Stimulated activated CD4-positive, alpha-beta T cell treated with anti-CD3 and anti-CD28 coated beads, TNF-alpha, amount 100 ng/mL, for 1 hour (primary cell): ENCODE data around the gene OR6Y1.

Experiments used
- DNase-seq, 3 donors: peaks; one replicate each; pipeline ENCODE4 v3.0.0-alpha.2; 2020; ENCODE audit warnings: low read depth in 3 of 3, low spot score in 1 of 3

Gene OR6Y1, protein sequence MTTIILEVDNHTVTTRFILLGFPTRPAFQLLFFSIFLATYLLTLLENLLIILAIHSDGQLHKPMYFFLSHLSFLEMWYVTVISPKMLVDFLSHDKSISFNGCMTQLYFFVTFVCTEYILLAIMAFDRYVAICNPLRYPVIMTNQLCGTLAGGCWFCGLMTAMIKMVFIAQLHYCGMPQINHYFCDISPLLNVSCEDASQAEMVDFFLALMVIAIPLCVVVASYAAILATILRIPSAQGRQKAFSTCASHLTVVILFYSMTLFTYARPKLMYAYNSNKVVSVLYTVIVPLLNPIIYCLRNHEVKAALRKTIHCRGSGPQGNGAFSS

DNA sequence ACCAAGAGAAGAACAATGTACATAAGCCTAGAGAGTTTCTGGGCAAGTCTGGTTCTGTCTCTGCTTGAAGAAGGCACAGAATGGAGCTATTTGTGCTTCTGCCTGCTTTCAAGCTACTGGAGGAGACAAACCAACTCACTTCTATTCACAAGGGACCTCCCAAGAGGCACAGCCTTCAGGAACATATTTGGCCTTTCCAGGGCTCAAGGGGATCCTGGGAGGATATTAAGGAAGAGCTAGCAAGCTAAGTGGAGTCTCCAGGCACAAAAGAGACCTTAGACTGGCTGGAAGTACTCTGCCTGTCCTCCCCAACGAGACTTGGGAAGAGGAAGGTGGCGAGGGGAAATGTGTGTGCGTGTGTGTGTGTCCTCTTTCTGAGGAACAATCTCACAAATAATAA, at the start of gene OR6Y1:
Gene OR6Y1 (minus strand): TSS at position 54 of the 400 bp plus-strand sequence. CDS start 6,300 bp downstream, outside the sequence.
- DNase-seq = no peak

DNA sequence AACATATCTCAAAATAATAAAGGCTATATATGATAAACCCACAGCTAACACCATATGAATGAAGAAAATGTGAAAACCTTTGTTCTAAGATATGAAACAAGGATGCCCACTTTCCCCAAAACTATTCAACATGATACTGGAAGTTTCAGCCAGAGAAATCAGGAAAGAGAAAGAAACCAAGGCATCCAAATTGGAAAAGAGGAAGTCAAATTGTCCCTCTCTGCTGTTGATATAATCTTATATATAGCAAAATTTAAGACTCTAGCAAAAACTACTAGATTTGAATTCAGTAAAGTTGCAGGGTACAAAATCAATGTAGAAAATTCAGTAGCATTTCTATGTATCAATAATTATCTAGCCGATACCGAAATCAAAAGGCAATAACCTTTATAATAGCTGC, 46.5 kb upstream of the OR6Y1 start:
- no peak for DNase-seq

DNA sequence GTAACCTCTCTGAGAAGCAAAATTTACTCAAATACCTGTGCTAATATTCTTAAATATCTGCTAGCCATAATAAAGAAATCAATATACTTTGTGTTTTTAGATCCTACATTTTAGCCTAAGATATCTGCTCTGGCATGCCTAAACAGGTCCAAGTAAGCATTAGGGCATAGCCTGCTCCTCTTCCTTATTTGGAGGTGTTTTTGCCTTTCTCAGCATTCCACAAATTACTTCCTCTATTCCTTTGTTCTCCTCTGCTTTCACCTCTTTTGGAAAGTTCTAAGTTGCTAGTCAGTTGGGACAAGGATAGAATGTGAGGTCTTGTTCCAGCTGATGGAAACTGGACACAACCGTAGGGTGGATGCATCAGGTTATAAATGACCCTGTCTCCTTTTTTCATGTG, 32.7 kb upstream of the OR6Y1 start:
- no peak for DNase-seq

DNA sequence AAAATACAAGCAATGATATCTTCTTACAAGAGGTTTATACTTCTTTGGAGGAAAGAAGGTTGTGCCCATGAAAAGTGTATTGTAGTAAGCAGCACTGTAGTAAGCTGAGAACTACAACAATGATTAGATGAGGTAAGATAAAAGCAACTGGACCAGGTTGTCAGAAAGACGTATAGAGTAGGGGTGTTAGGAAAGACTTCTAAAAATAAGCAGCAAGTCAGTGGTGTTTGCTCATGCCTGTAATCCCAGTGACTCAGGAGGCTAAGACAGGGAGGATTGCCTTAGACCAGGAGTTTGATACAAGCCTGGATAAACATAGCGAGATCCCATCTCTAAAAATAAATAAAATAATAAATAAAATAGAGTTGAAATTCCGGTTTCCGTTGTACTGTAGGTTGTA, 29.8 kb upstream of the OR6Y1 start:
- no peak for DNase-seq

DNA sequence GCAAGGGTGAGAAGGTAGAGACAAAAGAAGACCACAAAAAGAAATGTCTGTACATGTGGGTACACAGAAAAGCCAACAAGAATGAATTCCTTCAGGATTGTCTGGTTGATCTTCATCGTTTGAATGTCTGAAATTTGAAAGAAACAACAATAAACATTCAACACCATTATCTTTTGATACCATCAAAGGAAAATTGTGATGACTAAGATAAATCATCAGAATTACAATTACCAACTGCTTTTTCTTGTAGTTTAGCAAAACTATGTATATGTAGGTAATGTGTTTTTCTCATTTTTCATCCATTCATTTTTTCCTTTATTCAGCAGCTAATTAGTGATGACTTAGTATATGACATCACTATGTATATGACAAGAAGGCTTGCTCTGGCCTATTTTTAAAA, 25.5 kb upstream of the OR6Y1 start, which contains the start of gene OR10X1:
Gene OR10X1 (minus strand): TSS at position 167 of the 400 bp plus-strand sequence. CDS start 0 bp downstream, at position 167.
- no peak for DNase-seq

DNA sequence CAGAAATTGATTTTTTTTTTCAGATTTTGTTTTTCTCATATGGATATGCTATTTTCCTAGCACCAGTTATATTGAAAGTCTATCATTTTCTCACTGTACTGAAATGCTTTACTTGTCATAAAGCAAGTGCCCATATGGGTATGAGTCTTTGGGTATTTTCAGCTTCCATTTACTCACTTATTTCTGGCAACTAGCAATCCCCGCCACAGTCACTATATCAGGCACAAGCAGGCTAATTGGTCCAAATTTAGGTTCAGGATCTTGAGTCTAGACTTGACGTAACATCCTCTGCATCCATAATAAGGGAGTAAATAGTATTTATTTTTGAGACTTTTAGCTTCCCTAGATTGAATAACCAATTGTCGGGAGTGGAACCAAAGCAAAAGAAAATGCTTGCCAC, 23.4 kb upstream of the OR6Y1 start:
- no peak for DNase-seq

DNA sequence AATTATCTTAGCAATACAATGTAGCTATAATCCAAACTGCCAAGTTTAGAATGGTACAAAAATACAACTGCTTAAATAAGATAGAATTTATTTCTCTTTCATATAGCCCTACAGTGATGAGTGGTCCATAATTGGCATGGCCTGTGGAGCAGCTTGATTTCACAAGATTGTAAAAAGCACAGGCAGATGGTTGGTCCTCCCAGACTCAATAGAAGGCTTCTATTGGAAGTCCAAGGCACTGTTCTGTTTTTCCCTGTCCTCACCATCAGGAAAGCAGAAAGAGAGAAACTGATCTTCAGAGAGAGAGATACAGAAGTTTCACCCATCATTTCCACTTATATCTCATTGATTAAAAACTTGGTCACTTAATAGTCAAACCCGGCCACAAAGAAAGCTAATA, 18.0 kb upstream of the OR6Y1 start:
- no peak for DNase-seq

DNA sequence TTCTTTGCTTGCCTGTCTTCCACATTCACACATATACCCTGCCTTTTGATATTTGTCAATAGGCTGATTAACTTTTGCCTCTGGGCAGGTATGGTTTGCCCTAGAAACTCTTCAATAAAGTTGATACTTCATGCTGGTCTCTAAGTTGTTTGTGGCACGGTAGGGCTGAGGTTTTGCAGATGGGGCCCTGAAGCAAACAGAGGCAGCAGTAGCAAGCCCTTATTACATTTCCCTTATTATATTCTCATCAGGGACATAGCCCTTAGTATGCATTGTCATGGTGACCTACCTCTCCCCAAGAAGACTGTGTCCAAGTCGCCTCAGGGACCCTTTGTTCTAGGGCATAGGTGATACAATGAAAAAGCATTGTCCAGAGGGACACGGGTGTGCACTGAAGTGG, 16.3 kb upstream of the OR6Y1 start, which contains the start of gene OR6P1:
Gene OR6P1 (minus strand): TSS at position 101 of the 400 bp plus-strand sequence. CDS start 6,976 bp downstream, outside the sequence.
- DNase-seq = no peak

DNA sequence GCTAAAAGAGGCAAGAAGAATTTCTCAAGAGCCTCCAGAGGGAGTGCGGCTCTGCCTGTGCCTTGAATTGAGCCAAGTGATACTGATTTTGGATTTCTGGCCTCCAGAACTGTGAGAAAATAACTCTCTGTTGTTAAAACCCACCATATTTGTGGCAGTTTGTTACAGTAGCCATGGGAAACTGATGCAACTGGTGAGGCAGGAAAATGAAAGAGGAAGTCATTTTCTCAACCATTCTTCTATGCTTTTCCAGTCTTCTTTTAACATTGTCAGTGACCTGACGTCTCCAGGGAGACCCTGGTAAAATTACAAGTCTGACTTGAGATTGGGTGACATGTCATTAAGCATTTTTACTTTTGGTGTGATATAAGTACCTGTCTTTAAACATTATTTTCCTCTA, 10.4 kb upstream of the OR6Y1 start:
- no peak for DNase-seq

DNA sequence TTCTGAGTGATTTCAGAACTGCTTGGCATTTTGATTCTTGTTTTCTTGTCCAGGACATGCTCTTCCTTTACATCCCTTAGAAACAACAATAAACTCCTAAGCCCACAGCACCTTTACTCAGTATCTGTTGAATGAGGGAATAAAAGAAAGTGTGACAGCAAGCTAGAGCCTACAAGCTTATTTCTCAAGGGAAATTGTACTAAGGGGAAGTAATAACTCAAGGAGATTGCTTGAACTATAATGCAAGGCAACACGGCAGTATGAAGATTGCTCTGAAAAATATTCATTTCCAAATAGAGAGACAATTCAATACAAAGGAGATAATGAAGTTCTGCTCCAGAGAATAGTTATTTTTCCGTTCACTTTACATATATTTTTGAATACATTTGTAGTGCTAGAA, 9.6 kb upstream of the OR6Y1 start:
- no peak for DNase-seq

DNA sequence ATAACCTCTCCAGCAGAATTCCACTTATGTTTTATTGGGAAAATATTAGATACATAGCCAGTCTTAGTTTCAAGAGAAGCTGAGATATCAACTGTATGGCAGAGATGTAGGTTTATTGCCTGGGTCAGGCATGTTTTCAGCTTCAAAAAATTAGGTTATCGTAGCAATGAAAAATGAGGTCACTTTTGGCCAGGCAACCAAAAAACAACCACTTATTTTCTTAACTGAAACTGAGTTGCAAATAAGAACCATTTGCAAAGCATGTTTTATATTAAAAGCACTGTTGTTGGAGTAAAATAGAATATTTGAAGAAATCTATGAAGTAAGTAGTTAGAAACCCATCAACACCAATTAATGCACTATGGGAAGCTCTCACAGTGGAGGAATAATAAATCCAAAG, 5.5 kb upstream of the OR6Y1 start:
- no peak for DNase-seq

DNA sequence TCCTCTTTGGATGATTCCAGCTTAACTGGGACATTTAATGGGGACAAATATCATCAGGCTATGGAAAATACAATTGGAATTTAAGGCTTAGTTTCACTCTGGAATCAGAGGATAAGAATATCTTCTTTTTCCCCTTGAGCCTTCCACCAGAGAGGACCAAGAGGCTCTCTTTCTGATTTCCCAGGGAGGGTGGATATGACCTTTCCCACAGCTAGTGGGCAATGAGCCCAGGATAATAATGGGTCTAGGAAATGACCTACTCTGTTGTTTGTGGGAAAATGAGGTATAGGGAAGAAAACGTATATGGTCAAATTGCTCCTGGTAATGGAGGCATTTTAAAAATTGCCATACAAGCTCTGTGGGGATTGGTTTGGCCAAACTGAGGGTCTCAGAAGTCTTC, 1.9 kb downstream of the OR6Y1 start:
- no peak for DNase-seq

DNA sequence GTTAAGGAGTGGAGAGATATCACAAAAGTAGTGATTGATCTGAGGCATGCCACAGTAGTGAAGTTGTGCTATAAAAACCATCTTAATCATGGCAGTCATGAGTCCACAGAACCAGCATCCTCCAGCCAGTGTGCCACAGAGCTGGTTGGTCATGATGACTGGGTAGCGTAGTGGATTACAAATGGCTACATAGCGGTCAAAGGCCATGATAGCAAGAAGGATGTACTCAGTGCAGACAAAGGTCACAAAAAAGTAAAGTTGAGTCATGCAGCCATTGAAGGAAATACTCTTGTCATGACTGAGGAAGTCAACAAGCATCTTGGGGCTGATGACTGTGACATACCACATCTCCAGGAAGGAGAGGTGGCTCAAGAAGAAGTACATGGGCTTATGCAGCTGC, 6.7 kb downstream of the OR6Y1 start:
- no peak for DNase-seq

DNA sequence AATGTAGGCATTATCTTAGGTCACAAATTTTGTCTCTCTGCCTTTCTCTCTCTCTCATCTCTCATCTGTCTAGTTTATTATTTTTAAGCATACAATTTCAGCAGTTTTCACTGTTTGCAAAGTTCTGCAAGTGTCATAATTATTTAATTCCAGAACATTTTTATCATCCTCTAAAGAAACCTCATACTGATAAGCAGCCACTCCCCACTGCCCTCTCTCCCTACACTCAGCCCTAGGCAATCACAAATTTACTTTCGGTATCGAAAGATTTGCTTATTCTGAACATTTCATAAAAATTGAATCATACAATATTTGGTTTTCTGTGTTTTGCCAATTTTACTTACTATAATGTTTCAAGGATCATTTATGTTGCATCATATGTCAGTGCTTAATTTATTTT, 16.6 kb downstream of the OR6Y1 start:
- DNase-seq = no peak

DNA sequence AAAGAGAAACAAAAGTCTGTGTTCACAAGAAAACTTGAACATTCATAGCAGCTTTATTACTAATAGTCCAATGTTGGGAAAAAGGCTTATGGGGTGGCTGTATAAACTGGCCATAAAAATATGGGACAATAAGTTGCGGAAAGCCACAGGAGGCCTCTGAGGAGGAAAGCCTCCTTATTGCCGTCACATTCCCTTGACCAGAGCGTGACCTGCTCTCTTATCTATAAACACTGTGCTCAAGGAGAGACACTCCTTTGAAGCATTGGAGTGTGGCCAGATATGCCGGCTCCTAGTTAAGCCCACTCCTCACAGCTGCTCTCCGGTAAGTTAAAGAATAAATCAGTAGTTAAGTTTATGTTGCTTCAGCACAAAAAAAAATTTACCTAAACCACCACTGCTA, 19.7 kb downstream of the OR6Y1 start:
- DNase-seq = no peak

DNA sequence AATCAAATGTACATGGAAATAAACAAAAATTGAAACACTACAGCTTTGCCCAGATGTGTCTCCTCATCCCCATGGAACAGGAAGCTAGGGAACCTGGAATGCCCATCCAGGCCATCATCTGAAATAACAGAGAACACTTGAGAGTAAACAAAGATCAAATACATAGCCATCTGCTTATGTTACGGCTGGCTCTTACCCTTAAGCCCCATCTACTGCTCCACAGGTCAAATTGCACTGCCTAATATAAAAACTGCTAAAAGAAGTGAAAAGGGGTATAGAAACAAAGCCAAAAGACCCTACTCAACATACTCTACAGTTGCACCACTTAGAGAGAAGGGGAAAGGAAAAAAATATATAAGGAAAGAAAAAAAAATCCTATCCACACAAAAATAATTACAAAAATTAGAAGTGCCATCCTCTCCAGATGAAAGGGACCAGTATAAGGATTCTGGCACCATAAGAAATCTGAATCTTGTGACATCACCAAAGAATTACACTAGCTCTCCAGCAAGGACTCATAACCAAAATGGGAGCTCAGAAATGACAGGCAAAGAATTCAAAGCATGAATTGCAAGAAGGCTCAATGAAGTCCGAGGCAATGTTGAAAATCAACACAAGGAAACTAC, 26.9 kb downstream of the OR6Y1 start:
- no peak for DNase-seq

DNA sequence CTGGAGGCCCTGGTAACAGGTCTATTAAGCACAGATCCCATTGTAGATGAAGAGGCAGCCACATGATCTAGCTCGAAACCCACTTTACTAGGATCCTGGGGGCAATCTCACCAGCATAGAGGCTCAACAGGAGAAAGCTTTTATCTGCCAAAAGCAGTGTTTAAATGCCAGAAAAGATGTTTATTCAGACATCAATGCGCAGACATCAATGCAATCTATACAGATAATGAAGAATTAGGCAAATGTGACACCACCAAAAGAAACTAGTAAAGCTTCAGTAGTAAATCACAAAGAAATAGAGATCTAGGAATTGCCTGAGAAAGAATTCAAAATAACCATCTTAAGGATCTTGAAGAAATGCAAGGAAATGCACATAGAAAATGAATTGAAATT, 32.5 kb downstream of the OR6Y1 start:
- no peak for DNase-seq

DNA sequence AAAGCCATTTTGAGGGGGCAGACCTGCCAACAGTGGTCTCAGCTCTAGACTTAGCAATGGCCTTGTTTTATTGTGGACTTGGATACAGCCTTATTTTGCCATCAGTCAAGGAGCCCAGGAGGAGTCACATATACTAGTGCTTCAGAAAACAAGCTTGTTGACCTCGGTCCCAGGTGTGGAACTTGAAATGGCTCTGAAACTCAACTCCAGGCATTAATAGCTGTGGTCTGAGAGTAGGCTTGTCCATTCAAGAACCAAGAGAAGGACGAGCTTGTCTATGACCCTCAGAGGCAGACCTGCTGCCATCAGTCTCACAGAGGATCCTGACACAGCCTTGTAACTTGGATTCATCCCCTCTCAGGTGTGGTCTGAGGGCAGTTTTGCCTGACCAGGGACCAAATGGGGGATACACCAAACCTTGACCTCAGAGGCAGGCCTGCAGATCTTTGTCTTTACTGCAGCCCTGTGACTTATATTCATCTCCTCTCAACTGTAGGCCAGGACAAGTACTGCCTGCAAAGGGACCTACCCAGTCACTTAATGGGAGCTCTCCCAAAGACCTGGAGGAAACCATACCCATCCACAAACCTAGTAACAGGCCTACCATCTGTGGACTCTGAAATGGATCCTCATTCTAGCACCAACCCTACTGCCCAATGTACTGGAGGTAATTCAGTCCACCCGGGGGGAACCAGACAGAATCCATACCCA, 33.1 kb downstream of the OR6Y1 start:
- no peak for DNase-seq

DNA sequence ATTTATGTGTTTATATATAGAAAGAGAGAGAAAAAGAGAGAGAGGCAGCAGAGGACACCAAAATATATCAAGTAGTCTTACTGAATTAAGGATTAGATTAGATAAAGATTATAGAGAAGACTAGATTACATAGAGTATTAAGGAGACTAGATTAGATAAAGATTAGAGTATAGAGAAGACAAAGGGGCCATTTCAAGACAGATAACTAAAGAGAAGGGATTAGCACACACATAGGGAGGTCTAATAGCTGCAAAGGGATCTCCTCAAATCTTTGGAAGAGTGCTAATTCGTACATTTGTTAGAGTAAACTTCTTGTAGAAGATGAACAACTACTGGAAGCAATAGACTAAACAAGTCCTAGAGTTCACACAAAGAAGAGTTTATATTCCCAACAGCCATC, 34.2 kb downstream of the OR6Y1 start:
- DNase-seq = no peak

DNA sequence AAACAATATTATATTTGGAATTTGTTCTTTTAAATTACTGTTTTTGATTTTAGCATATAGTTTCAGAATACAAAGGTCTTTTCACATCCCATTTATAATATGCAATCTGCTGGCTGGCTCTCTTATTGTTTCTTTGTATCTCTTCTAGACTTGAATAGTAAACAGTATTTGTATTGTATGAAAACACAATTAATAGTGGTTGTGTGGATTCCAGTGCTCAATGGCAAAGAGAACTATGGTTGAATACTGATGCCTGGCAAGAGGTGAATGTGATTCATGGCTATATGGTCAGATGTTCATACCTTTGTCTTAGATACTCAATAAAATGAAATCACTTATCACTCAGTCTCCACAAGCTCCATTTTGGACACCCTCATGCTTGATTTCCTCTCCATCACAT, 37.2 kb downstream of the OR6Y1 start:
- no peak for DNase-seq

DNA sequence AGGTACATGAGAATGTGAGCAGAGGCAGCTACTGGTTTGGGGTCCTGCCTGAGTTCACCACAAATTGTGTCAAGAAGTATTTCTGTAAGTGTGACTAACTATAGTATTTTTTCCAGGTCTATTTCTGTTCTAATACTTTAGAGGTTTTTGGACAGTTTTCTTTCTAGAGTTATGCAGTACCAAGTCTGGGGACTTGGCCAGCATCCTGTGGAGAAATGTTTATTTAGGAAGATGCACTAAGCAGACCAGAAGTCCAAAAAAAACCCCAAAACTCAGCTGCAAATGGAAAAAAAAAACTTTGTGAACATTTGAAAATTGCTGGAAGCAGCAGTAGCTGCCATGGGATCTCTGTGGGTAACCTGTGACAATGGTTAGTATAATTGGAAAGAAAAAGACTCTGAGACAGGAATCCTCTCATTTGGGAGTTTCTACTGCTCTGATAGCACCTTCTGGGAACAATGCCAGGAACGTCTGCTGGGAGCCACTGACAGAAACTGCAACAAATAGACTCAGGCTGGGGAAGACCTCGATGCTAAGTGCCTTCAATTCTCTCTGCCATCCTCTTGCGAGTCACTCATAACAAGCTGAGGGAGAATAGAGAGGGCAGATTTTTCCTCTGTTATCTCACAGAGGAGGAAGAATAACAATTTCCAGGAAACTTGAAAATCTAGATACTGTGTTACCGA, 44.6 kb downstream of the OR6Y1 start:
- no peak for DNase-seq

DNA sequence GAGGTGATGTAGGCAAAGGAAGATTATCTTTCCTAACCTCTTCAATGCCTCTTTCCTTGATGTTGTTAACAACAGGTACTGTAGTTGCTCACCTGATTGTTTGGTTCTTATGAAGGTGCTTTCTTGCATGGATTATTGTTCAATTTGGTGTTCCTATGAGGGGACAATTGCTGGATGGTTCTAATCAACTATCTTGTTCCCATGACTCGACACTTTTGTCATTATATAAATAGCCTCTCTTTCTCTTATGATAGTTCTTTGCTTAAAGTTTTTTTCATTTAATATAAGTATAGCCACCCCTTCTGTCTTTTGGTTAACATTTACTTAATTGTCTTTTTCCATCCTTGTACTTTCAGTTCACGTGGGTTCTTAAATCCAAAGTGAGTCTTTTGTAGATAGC, 46.7 kb downstream of the OR6Y1 start:
- no peak for DNase-seq
